GM18907 (cell line): Measurements from ENCODE around the gene CPNE9.

Experiments used
- ATAC-seq: cut with Tn5 transposase; IDR thresholded peaks from one replicate; pipeline ENCODE4 v1.9.1; 2021; ENCODE audit warnings: mild to moderate bottlenecking, moderate library complexity; ENCODE audit not compliant: unreplicated experiment

CPNE9 gene

DNA sequence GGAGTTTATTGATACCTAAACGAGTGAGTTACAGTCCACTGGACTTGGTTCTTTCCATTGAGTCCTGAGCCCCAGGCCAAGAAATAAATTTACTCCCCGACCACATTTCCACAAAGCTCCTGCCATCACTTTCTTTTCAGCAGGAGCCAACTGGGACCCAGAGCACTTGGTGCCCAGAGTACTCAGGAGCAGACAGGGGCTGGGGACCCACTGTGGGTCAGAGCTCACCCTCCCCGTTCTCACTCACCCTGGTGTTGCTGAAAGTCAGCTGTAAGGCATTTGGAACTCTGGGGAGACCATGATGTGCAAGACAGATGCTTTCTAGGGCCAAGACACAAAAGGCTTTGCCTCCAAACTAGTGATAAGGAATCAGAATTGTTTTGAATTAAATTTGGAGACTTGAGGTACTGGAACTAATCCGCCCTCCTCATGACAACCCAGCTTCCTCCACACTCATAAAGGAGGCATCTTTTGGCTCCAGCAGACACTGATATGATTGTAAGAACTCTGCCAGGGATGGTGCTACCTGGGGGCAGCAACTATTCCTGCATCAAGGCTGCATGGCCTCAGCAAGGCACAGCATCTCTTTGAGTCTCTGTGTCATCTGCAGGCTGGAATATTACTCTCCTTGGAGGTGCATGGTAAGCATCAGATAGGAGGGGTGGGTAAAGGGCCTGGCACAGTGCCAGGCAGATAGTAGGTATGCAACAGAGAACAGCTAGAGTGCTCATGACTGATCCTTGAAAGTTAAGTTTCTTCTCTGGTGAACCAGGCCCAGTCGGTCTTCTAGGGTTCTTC is 73.5 kb downstream of the CPNE9 start:
- no peak for ATAC-seq

DNA sequence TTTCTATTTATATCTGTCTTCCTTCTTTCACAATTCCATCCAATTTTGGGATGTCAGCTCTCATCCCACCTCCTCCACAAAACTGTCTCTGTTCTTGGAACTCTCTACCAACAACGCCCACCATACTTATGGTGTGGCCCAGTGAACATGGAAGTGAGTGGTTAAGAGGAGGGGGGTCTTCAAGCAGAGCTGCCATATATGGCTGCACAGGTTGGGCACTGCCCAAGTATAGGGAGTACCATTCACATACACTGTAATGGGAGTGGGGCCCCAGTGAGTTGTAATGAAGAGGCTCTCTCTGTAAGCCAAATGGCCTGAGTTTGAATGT is 74.0 kb downstream of the CPNE9 start:
- no peak for ATAC-seq

DNA sequence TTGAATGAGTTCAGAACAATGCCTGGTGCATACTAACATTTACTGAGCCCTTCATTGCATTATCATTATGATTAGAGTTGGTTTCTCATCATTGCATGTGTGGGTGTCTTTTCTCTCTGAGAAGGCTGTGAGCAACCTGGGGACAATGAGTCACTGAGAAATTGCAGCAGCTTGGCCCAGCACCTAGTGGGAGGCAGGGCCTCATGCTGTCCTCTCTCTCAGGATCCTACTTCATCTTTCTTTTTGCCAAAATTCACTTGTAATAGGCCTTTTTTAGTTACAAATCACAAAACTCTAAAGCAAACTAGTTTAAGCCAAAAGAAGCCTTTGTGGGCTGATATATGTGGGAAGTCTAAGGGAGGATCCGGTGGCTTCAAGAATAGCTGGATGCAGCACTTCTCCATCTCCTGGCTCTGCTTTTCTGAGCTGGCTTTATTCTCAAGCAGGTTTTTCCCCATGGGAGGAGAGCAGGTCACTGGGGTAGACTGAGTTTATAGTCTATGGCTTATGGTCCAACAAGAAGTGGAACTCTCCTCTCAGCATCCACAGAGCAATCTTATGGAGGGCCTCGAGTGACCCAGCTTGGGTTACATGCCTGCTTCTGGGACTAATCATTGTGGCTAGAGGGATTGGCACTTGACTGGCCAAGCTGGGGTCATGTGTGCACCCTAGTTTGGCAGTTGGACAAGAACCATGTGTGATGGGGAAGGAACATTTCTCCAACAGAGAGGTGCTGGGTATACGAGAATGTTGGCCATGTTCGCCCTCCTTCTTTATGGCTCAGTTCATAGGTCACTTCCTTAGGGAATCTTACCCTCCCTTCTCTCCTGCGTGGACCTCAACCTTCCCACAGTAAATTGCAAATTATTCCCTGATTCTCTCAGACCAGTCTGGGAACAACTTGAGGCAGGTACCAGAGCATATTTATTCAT is 74.8 kb downstream of the CPNE9 start:
- no peak for ATAC-seq

DNA sequence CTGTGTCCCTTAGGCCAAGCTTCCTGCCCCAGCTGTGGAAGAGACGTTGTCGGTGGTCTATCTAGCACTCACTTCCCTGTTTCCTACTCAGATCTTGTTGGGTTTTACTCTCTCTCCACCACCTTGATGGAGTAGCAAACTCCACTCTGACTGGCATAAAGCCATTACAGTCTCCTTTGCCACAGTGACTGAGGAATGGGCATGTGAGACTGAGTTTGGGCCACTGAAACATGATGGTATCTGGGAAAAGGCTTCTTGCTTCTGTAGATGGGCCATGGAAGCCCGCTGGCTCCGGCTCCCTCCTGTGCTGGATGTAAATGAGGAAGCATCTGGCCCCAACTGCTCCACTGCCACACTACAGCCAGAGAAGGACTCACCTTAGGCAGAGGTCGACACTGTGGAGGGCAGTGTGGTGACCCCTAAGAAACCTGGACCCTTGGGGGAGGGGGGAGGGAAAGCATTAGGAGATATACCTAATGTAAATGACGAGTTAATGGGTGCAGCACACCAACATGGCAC is 75.5 kb downstream of the CPNE9 start:
- no peak for ATAC-seq
